ENCODE results near the gene TTLL12. TPM values are rescaled to one million over a fixed set of nuclear protein-coding genes. Genes with fewer than 3 reads are reported as not detected.

TTLL12 gene
- total RNA-seq, 1 donor from 2014 or later: 85.7 TPM

DNA sequence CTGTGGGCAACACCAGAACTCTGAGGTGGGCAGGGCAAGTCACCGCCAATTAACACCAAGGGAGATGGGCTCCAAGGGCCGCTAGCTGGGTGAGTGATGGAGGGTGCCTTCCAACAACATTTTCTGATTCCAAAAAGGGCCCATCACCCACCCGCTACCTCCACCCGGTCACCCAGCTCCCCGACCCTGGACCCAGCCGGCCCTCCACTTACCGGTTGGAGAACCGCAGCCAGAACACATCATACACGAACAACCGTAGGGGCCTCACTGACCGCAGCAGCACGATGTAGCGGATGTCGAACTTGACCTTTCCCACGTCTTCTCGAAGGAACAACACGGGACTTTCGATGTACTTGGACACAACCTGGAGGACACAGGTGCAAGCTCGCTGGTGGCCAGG lies 14.7 kb downstream of the TTLL12 start:
- no peak overlapping the region for H3K27ac Mint-ChIP-seq
- DNase-seq (ENCODE audit: low spot score): no peak
- H3K9me3 Mint-ChIP-seq: no peaks in the 10 kb centered on the region
- no peaks in the 10 kb centered on the region for H3K27me3 Mint-ChIP-seq (ENCODE audit: low read depth)
- intact Hi-C loops (cut with micrococcal nuclease): no loop called here
- H3K4me3 Mint-ChIP-seq (ENCODE audit: low read depth): no peak overlapping the region
- peaks cover 50% of the 10 kb centered on the region for H3K36me3 Mint-ChIP-seq (ENCODE audit: low read depth)
- H3K4me1 Mint-ChIP-seq (ENCODE audit: low read depth): no peaks in the 10 kb centered on the region

DNA sequence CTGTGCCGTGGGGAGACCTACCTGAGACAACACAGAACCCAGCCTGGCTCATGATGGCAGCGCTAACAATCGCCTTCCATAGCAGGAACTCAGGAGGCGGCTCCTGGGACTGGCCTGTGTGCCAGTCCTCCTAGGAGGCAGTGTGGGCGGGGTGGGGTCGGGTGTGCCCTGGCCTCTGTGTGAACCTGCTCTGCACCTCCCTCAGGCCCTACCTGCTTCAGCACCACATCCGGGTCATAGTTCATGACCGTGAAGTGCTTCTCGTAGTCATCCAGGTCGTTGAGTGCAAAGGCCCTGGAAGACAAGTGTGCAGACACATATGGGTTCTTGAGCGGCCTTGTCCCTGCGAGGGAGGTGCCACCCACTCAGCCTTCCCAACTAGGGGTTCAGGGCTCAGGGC lies 15.3 kb downstream of the TTLL12 start:
- Mint-ChIP-seq H3K4me3 (ENCODE audit: low read depth) (no peak overlapping the region), H3K9me3 (no peaks in the 10 kb centered on the region), H3K27ac (no peak overlapping the region), H3K4me1 (ENCODE audit: low read depth) (no peaks in the 10 kb centered on the region), H3K27me3 (ENCODE audit: low read depth) (no peaks in the 10 kb centered on the region), H3K36me3 (ENCODE audit: low read depth) (peaks cover 48% of the 10 kb centered on the region)
- intact Hi-C loops (cut with micrococcal nuclease): no loop called here
- no peak for DNase-seq (ENCODE audit: low spot score)

DNA sequence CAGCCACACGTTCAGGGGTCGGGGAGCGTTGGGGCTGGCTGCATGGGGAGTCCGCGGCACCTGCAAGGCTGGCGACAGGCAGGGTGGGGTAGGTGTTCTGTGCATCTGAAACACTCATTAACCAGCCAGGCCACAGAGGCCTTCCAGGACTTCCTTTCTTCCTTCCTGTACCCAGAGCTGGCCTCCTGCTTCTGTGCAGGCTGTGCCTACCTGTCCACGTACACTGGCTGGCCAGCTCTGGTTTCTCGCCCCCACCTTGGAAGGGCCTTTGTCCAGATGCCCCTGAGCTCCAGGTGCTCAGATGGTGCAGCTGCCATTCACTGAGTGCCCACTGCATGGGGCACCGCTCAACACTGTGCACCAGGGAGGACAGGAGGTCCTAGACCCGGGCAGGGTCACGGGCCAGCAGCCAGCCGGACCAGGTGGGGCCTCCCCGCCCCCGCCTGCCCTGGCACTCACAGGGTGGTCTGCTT lies 15.9 kb downstream of the TTLL12 start:
- intact Hi-C loops (cut with micrococcal nuclease): no loop called here
- Mint-ChIP-seq H3K9me3 (no peaks in the 10 kb centered on the region), H3K27ac (no peak overlapping the region)

DNA sequence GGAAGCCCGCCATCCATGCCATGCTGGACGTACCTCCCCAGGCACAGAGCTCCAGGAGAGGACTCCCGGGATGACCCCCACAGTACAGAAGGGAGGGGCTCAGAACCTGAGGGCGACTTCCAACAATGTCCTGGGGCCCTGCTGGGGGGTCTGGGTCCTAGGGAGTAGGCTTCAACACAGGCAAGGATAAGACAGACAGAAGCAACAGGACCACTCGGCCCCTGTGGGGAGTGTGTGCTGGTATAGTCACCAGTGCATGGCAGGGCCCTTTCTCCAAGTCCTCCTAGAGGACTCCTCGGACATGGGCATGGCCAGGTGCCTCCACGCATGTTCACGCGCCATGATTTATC lies 16.8 kb downstream of the TTLL12 start:
- DNase-seq (ENCODE audit: low spot score): no peak
- intact Hi-C loops (cut with micrococcal nuclease): no loop called here
- no peaks in the 10 kb centered on the region for H3K9me3 Mint-ChIP-seq
- no peak overlapping the region for H3K4me3 Mint-ChIP-seq (ENCODE audit: low read depth)
- H3K27ac Mint-ChIP-seq: no peak overlapping the region
- H3K27me3 Mint-ChIP-seq (ENCODE audit: low read depth): no peaks in the 10 kb centered on the region
- peaks cover 39% of the 10 kb centered on the region for H3K36me3 Mint-ChIP-seq (ENCODE audit: low read depth)
- no peaks in the 10 kb centered on the region for H3K4me1 Mint-ChIP-seq (ENCODE audit: low read depth)

More for the DNA sequence above, 15.9 kb downstream of the TTLL12 start:
- H3K4me3 Mint-ChIP-seq (ENCODE audit: low read depth): no peak overlapping the region
- DNase-seq (ENCODE audit: low spot score): no peak
- peaks cover 45% of the 10 kb centered on the region for H3K36me3 Mint-ChIP-seq (ENCODE audit: low read depth)
- no peaks in the 10 kb centered on the region for H3K4me1 Mint-ChIP-seq (ENCODE audit: low read depth)
- H3K27me3 Mint-ChIP-seq (ENCODE audit: low read depth): no peaks in the 10 kb centered on the region

DNA sequence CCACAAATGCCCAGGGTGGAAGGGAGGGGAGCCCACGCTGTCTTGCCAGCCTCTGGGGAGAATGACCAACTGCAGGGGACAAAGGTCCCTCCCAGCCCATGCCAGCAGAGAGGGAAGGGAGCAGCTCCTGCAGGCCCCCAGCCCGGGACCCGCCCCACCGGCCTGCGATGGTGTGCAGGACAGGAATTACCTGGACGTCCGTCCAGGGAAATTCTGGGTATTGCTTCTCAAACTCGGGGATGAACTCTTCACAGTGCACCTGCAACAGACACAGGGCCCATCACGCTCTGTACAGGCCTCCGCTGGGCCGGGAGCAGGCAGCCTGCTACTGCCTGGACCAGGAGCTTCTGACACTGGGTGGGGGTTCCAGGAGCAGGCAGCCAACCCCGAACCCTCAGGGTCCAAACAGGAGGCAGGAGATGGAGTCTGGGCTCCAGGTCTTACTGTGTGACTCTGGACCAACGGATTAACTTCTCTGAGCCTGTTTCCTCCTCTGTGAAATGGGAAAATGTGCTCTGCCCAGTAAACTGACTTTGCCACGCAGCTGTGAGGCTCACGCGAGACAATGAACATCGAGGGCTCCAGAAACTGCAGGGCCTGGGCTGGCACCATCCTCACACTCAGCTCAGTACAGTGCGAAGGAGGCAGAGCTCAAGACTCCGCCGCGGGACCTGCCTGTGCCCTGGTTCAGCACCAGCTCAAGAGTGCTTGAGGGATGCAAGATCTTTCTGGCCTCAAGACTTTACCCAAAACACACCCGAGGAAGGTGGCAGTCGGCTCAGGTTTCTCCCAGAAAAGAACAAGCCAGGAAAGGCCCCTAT lies 17.4 kb downstream of the TTLL12 start:
- H3K4me1 Mint-ChIP-seq (ENCODE audit: low read depth): no peaks in the 10 kb centered on the region
- no peak for DNase-seq (ENCODE audit: low spot score)
- no peak overlapping the region for H3K4me3 Mint-ChIP-seq (ENCODE audit: low read depth)
- H3K36me3 Mint-ChIP-seq (ENCODE audit: low read depth): peaks cover 39% of the 10 kb centered on the region
- H3K27me3 Mint-ChIP-seq (ENCODE audit: low read depth): no peaks in the 10 kb centered on the region
- no peak overlapping the region for H3K27ac Mint-ChIP-seq
- no peaks in the 10 kb centered on the region for H3K9me3 Mint-ChIP-seq
- intact Hi-C loops (cut with micrococcal nuclease): no loop called here

DNA sequence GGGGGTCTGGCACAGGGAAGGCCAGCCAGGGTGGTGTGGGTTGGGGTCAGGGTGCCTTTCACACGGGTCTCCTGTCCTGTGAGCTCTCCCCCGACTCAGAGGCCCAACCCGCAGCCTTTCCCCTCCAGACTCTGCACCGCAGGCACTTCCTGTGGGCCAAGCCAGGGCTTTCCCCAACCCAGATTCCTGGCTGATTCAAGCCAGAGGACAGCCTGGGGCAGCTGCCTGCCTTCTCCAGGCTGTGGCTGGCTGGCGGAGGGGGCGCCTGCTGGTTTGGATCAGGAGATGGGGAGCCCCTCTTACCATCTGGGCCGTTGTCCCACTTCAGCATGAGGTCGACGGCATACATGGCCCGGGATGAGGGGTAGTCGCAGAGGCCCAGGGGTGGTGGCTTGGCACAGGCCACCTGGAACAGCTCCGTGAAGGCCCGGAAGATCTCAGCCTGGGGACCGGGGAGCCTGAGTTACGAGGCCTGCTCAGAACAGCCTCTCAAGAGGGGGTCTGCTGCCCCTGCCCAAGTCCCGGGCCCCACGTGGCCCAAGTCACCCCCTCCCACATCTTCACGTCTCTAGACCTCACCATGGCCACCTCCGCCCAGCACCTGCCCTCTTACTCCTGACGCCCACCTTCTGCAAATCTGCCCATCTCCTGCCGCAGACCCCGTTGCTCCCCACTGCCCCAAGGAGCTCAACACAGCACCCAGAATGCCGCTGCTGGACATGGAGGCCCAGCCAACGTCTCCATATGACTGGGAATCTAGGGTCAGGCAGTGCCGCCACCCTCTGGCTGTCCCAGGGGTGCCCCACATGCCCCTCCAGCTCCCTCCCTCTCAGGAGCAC lies 18.2 kb downstream of the TTLL12 start:
- H3K4me3 Mint-ChIP-seq (ENCODE audit: low read depth): no peak overlapping the region
- no peaks in the 10 kb centered on the region for H3K4me1 Mint-ChIP-seq (ENCODE audit: low read depth)
- intact Hi-C loops (cut with micrococcal nuclease): no loop called here
- H3K9me3 Mint-ChIP-seq: no peaks in the 10 kb centered on the region
- H3K27ac Mint-ChIP-seq: no peak overlapping the region
- peaks cover 39% of the 10 kb centered on the region for H3K36me3 Mint-ChIP-seq (ENCODE audit: low read depth)
- no peak for DNase-seq (ENCODE audit: low spot score)
- H3K27me3 Mint-ChIP-seq (ENCODE audit: low read depth): no peaks in the 10 kb centered on the region

DNA sequence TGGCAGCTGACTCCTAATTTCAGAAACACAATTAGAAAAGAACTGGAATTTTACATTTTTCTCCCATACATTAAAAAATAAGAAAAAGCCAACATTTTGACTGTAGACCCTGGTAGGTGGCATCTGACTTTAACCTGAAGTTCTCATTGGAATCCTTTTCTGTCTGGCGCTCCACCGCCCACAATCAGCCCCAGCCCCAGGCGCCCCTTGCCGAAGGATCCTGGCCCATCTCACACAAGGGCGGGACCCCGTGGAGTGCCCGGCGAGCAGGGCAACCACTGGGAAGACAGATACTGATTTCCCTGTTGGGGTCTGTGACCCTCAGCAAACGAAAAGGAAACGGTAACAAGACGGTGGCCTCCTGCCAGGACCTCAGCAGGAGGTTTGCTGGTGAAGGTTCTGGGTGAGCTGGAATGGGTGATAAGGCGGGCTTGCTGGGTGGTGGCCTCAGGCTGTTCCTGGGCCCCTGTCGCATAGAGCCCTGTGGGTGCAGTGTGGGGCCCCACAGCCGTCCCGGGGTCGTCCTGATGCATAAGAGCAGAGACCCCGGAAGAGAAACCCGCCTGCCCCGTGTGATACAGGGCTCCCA lies 19.8 kb downstream of the TTLL12 start:
- no peak for DNase-seq (ENCODE audit: low spot score)
- Mint-ChIP-seq H3K36me3 (ENCODE audit: low read depth) (peaks cover 25% of the 10 kb centered on the region), H3K27me3 (ENCODE audit: low read depth) (no peaks in the 10 kb centered on the region), H3K9me3 (no peaks in the 10 kb centered on the region), H3K4me1 (ENCODE audit: low read depth) (no peaks in the 10 kb centered on the region), H3K27ac (no peak overlapping the region), H3K4me3 (ENCODE audit: low read depth) (no peak overlapping the region)
- intact Hi-C loops (cut with micrococcal nuclease): no loop called here

DNA sequence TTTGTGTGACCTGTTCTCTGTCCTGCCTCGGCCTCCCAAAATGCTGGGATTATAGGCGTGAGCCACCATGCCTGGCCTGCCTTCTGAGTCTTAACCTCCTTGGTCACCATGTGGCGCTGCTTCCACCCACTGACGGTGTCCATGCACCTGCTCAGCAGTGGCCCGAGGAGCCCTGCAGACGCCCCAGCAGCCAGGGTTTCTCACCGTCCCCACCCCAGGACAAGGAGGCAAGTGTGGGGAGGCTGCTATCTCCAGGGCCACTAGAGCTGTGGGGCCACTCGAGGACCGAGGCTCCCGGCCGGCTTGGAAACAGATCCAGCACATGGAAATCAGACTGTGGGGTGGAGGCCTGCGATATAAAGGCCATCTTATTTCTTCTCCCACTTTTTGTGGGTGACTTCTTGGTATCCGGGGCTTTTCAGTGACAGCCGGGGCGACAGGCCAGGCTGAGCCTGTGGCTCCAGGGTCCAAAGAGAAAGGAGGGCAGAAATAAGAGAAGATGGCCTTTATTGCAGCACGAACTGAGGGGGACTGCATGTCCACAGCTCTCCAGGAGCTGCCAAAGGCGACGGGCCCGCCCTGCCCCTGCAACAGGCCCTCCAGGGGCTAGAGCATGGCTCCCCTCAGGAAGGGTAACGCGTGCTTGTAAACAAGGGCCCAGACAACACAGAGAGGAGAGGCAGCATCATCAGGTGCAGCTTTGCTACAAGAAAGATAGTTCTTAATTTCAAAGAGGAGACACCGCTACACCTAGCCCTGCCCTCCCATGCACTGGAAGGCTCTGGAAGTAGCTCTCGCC lies 20.6 kb downstream of the TTLL12 start:
- Mint-ChIP-seq H3K36me3 (ENCODE audit: low read depth) (peaks cover 25% of the 10 kb centered on the region), H3K4me1 (ENCODE audit: low read depth) (no peaks in the 10 kb centered on the region), H3K4me3 (ENCODE audit: low read depth) (no peak overlapping the region), H3K9me3 (no peaks in the 10 kb centered on the region), H3K27ac (no peak overlapping the region), H3K27me3 (ENCODE audit: low read depth) (no peaks in the 10 kb centered on the region)
- intact Hi-C loops (cut with micrococcal nuclease): no loop called here
- no peak for DNase-seq (ENCODE audit: low spot score)

DNA sequence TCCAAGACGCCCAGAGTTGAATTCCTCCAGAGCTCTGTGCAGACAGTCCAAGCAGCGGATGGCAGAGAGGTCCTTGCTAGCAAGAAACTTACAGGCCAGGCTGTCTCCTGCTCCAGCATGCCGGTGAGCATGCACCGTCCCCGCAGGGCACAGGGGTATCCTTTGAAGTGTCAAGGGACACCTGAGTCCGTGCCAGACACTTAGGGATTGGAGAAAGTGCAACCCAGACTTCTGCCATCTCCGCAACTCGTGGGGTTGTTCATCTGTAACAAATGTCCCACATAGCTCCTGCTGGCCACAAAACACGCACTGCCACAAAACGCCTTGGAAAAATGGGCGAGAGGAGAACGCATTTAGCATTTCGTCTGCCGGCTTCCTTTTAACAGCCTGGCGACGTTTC lies 22.3 kb downstream of the TTLL12 start:
- intact Hi-C loops (cut with micrococcal nuclease): no loop called here
- Mint-ChIP-seq H3K9me3 (no peaks in the 10 kb centered on the region), H3K4me3 (ENCODE audit: low read depth) (no peak overlapping the region), H3K27ac (no peak overlapping the region), H3K27me3 (ENCODE audit: low read depth) (no peaks in the 10 kb centered on the region), H3K36me3 (ENCODE audit: low read depth) (peaks cover 17% of the 10 kb centered on the region), H3K4me1 (ENCODE audit: low read depth) (no peaks in the 10 kb centered on the region)
- no peak for DNase-seq (ENCODE audit: low spot score)

DNA sequence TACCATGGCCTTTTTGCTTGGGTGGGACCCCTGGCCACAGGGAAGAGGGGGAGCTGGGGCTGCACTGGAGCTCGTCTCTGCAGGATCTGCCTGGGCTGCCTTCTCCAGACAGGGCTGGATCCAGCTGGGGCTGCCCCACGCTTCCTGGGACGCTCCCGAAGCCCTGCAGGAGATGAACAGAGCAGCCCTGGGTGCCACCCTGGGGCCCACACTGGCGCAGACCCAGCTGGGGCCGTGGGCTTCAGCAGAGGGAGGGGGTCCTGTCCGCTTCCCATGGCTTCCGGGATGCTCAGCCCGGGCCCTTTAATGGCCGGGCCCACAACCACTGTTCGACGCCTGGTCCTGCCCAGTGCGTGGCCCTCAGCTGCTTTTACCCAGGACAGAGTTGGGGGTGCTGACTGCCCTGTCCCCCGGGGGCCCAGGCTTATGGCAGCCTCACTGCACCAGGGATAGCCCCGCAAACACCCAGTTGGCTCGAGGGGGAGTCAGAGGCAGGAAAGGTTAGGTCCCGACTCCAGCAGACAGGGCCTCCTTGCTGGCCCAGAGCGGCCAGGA lies 23.6 kb downstream of the TTLL12 start:
- no peak overlapping the region for H3K4me3 Mint-ChIP-seq (ENCODE audit: low read depth)
- no peaks in the 10 kb centered on the region for H3K27me3 Mint-ChIP-seq (ENCODE audit: low read depth)
- peaks cover 11% of the 10 kb centered on the region for H3K36me3 Mint-ChIP-seq (ENCODE audit: low read depth)
- DNase-seq (ENCODE audit: low spot score): no peak
- no peaks in the 10 kb centered on the region for H3K4me1 Mint-ChIP-seq (ENCODE audit: low read depth)
- intact Hi-C loops (cut with micrococcal nuclease): no loop called here
- H3K27ac Mint-ChIP-seq: no peak overlapping the region
- H3K9me3 Mint-ChIP-seq: no peaks in the 10 kb centered on the region

DNA sequence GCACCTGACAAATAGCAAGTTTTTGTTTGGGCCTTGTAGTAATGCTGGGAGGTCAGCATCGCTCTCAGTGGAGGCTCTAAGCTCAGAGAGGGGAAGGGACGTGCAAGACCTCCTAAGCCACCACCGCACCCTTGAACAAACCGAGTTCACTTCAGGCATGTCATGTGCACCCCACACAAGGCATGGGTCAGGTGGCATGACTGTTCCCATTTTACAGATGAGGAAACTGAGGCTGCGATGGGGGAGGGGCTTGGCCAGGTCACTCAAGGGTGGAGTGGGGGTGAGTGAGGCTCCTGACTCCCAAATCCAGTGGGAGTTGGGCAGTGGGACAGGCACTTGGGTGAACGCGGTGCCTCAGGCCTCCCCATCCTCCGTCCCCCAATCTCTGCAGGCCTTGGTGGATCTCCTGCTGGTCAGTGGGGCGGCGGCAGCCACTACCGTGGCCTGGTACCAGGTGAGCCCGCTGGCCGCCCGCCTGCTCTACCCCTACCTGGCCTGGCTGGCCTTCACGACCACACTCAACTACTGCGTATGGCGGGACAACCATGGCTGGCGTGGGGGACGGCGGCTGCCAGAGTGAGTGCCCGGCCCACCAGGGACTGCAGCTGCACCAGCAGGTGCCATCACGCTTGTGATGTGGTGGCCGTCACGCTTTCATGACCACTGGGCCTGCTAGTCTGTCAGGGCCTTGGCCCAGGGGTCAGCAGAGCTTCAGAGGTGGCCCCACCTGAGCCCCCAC lies 24.4 kb downstream of the TTLL12 start:
- Mint-ChIP-seq H3K27ac (no peak overlapping the region), H3K9me3 (no peaks in the 10 kb centered on the region), H3K4me1 (ENCODE audit: low read depth) (no peaks in the 10 kb centered on the region), H3K4me3 (ENCODE audit: low read depth) (no peak overlapping the region), H3K36me3 (ENCODE audit: low read depth) (peaks cover 5% of the 10 kb centered on the region), H3K27me3 (ENCODE audit: low read depth) (no peaks in the 10 kb centered on the region)
- DNase-seq (ENCODE audit: low spot score): no peak
- intact Hi-C loops (cut with micrococcal nuclease): no loop called here

Data from activated T-helper 2 cell treated with anti-CD3 and anti-CD28 coated beads, Interferon-gamma antibody, Interleukin-2, Interleukin-4, amounts not matched to agents 10 μg/mL and 5 μg/mL and 100 μg/mL, durations not matched to agents 14 hours and 24 hours and 36 hours (primary cell).